ENCODE measurements around the gene ESPN.
"Not testable (repeated sequence)": the region's sequence is repeated elsewhere in the genome, so short reads cannot be mapped to it uniquely, and the experiment has no call there.

Gene ESPN

DNA sequence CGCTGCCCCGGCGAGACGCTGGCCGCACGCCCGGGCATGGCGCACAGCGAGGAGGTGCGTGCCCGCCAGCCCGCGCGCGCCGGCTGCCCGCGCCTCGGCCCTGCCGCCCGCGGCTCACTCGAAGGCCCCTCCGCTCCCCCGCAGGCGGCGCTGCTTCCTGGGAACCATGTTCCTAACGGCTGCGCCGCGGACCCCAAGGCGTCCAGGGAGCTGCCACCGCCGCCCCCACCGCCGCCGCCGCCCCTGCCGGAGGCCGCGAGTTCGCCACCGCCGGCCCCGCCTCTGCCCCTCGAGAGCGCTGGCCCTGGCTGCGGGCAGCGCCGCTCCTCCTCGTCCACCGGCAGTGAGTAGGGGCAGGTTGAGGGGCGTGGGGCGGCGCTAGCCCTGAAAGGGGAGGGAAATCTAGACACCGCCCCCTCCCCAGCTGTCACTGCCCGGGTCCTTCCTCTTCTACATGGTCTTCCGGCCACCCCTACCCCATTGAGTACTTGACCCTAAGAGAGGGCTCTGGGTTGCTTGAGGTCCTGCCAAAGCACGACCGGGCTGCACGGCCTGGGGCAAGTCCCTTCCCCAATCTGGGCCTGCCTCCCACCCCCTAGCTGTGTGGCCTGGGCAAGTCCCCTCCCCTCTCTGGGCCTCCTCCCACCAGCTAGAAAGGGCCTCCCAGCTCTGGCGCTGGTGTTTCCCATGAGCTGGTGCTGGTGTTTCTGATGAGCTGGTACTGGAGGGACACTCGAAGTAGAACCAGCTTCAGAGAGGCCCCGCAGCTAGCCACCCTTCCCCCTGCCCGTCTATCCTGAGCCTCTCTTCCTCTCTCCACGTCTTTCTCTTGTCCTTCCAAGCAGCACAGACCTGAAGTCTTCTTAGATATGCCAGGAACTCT lies 24.4 kb downstream of the ESPN start:
- DNase-seq, result no peak

DNA sequence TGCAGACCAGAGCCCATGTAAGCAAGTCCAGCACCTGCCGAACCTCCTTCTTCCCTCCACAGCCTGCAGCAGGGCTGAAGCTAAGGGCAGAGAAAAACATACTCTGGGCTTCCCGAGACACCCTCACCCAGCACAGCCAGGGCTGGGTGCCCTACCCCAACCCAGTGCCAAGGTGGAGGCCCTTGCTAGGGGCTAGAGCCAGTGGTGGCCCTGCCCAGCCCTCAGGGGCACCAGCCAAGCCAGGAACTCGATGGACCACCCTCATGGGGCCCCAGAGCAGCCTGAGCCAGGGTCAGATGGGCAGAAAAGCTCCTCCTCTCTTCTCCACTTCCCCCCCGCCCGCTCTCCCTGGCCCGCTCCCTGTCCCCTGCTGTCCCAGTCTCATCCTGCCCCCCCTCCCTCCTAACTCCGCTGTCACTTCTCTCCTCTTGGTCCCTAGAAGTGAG lies 25.5 kb downstream of the ESPN start:
- no peak for DNase-seq

DNA sequence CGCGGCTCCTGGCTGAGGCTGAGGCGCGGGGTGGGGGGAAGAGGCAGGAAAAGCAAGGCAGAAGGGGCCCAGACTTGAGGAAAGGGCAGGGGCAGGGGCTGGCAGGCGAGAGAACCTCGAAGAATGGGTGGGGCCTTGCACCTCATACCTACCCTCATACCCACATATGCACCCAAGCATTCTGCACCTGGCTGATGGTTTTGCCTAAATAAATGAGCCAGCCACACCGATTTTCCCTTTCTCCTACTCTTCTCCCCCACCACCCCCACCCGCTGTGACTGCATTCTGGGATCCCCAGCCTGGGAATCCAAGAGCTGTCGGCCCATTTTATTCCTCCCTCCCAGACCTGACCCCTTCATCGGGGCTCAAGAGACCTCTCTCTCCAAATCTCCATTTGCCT lies 25.9 kb downstream of the ESPN start:
- not testable (repeated sequence) for DNase-seq

GRCh38 chr1:6450943-6451373 lies 26.4 kb downstream of the ESPN start:
- no peak for DNase-seq

DNA sequence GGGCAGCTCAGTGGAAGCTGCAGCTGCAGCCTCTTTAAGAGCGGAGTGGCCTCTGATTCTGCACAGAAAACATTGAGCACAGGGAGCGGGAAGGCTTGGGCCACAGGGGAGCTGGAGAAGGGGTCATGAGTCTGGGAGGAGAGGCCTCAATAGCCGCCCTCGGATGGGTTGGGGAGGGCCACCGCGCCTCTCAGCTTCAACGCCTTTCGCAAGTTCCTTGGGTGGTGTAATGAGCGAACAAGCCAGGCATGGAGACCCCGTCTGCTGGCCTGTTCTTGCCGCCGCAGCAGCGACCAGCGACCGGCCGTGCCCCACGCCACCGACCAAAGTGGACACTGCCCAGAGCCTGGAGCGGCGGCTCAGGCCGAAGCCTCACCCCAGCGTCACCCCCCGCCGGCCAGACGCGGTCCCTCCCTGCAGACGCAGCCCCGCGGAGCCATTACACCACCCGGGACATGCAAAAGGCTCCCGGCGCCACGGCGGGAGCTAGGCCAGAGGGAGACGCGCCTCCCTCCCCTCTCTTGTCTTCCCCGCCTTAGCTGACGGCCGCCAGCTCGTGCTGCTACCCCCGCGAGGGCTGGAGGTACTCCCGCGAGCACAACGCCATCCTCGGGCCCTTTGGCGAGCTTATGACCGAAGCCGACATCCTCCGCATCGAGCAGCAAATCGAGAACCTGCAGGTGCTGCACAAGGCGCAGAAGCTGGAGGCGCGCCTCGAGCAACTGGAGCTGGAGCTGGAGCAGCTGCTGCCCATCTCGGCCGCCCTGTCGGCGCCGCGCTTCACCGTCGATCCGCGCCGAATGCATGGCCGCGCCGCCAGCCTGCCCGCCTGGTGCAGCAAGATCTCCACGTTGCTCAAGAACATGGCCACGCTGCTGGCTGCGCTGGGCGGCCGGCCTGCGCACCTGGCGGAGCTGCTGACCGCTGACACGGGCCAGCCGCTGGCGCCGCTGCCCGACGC lies 29.6 kb downstream of the ESPN start:
- DNase-seq, result not testable (repeated sequence)

DNA sequence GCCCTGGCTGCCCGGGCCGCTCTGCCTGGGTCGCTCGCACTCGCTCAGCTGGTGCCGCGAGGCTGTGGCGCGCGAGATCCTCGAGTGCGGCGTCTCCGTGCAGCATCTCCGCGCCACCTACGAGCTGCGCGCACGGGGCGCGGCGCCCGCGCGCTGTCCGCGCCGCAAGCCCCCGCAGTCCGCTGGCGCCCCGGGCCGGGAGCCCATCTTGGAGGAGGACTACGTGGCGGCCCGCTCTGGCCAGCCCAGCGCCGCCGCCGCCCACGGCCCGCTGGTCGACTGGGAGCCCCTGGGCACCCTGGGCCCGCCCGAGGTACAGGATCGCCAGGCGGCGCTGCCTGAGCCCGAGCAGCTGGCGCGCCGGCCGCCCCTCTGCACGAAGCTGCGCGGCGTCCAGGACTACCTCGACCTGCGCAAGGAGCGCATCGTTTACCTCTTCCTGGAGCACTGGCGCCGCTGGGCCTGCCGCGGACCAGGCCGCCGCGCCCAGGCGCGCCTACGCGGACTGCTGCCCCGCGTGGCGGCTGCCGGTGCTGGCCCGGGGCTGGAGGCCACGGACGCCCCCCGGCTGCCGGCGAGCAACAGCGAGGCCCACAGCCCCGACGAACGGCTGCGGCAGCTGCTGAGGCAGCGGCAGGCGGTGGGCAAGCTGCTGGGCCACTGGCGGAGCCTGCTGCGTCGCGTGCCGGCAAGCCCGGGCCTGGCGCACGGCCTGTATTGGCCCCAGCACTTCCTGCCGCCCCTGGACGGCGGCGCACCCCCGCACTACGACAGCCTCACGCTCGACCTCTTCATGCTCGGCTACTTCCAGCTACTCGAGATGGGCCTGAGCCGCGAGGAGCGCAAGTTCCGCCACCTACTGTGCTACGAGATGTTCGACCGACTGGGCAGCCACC lies 30.5 kb downstream of the ESPN start:
- no peak for DNase-seq

DNA sequence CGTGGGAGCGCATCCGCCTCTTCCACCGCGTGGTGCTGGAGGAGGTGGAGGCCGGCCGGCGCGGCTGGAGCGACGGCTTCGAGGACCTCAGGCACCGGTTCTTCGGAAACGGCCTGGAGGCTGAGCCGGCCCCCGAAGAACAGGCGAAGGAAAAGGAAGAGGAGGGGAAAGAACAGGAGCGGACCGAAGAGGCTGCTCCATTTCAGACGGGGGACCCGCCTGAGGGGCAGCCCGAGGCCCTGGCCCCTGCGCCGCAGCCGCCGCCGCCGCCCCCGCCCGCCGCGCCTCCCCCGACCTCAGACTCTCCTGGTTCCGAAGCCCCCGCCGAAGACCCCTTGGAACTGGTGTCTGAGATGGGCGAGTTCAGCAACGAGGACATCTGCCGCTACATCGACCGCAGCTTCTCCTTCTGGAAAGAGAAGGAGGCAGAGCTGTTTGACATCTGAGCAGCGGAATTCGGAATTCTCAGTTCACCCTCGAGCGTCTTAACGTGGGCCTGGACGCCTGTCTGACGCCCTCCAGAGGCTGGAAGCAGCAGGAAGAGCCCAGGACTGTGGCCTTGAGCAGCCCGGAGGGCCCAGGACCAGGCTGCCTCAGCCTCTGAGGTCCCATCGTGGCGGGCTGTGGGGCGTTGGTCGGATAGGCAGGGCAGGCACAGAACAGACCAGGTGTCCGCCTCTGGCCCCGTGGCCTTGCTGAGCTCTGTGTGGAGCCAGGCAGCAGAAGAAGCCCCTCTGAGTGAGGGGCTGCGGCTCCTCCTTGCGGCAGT lies 31.4 kb downstream of the ESPN start:
- DNase-seq, result not testable (repeated sequence)

DNA sequence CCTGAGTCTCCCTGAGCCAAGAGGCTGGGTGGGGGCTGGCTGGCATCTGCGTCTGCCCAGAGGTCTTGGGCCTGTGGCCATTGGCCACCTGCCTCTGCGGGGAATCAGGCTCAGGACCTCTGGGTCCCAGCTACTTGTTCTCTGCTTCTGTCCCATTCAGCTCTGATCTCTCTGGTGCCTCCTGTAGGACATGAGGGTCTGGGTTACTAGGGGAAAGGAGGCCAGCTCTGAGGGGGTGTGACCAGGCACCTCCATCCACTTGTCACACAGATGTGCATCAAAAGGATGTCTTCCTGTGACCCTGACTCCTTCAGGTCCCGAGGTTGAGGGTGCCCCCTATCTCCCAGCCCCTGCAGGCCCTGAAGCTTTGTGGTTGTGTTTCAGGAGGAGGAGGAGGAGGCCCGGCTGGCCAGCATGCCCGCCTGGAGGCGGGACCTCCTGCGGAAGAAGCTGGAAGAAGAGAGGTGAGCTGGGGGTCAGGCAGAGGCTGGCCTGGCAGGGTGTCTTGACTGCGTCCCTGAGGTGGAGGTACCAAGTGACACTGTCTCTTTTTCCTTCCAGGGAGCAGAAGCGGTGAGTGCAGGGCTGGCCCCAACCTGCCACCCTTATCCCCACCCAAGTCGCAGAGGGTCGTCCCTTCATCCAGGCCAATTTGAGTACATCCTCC lies 32.4 kb downstream of the ESPN start:
- no peak for DNase-seq

DNA sequence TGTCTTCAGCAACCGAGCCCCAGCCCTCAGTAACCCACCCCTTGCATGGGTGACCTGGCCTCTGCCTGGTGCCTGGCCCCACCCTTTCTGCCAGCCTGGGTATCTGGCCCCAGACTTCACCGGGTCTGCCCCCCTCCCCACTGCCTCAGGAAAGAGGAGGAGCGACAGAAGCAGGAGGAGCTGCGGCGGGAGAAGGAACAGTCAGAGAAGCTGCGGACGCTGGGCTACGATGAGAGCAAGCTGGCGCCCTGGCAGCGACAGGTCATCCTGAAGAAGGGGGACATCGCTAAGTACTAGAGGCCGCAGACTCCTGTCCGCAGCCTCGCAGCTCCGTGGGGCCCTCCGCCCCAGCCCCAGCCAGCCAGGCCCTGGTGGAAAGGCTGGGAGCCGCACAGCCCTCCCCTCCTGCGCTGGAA lies 35.3 kb downstream of the ESPN start:
- DNase-seq, result no peak

GRCh38 chr1:6460301-6461050 lies 35.9 kb downstream of the ESPN start:
- DNase-seq, result no peak

DNA sequence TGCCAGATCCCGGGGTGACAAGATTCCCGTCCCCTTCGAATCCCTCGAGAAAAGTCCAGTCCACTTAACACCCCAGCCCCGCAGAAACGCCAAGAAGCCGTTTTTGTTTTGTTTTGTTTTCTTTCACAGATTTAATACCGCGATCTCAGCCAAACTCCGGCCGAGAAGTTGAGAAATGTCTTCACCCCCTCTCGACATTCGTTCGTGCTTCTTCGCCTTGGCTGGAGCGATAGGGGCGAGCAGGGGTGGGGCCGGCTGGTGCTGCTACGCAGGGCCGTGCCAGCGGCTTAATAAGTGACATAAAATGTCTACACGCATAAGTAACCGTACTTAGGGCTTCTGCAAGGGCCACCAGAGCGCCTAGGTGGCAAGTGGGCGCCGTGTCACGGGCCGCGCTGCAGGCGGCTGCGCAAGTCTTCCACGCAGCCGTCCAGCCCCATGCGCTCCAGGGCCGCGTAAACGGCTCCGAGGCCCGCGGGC lies 36.5 kb downstream of the ESPN start:
- DNase-seq, result no peak

DNA sequence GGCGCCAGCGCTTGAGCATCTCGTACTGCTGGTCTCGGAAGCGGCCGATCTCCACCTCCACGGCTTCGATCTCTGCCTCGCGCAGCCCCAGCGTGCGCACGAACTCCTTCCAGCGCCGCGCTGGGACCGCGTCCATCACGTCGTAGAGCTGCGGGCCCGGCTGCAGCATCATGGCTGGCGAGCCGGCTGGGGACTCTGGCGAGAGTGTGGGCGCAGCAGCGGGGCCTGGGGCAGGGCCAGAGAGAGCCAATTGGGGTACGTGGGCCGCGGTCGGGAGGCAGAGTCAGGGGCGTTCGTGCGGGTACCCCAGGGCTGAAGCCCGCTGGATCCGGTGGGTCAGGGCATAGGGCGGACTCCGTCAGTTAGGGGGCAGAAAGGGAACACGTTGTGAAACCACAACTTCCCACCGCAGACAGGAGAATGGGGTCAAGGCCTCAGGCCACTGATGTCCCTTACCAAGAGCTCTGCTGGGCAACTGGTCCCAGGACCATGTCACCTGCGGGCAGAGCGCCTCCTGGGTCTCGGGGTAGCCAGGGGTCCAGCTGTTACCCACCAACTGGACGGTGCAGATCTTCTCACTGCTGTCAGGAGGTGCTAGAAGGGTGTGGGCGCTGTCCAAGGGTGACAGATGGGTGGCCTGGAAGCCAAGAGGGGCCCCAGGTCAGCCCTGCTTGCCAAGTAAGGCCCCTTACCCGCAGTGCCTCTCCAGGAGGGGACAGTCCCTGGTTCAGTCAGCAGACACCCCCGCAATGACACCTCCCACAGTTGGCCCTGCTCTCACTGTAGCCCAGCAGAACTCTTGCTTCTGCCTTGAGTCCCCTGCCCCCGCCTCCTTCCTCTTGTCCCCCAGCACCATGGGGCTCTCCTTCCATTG lies 37.2 kb downstream of the ESPN start:
- no peak for DNase-seq

GRCh38 chr1:6462412-6463119 lies 38.0 kb downstream of the ESPN start:
- DNase-seq, result no peak

DNA sequence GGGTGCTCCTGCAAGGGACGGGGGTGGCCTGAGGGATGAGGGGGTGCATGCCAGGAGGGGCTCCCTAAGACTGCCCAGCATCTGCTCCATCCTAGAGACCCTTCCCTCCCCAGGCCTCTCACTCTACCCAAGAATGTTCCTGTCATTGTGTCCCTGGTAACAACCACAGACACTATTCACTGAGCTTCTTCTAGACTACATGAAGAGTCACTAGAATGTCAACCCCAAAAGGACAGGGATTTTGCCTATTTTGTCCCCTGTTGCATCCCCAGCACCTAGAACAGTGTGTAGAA lies 38.5 kb downstream of the ESPN start:
- no peak for DNase-seq

DNA sequence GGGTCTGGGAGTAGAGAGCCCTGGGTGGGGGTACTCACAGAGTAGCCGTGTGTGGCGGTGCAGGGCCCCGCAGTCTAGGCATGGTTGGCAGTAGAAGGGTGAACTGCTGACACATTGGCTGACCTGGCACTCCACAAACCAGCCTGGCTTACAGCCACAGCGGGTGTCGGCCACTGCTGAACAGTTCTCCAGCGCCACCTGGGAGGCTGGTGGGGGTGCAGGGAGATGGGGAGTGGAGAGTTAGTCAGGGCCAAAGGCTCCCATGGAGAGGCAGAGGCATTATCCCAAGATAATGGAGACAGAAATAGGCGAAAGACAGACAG lies 39.9 kb downstream of the ESPN start:
- DNase-seq, result no peak

DNA sequence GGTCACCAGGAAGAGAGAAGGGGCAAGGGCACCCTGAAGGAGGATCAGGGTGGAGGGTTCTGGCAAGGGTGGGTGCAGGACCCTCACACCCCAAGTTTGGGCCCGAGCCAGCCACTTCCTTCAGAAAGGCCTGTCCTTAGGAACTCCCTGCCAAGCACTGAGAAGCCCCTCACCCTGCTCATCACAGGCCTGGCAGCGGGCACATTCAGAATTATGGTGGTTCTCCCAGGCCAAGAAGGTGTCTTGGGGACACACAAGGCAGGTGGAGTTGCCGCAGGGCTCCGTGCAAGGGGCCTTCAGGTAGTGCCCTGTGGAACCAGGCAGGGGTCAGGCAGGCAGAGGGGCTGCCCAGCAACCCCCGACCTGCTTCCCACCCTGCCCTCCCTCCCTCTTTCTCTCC lies 40.3 kb downstream of the ESPN start:
- no peak for DNase-seq

- no peak for DNase-seq
Measured at GRCh38 chr1:6465461-6466005, 41.0 kb downstream of the ESPN start.

- DNase-seq, result no peak
Measured at GRCh38 chr1:6466023-6466422, 41.4 kb downstream of the ESPN start, which contains the start of gene TNFRSF25. Gene TNFRSF25 (minus strand): TSS chr1:6466173. CDS start chr1:6466107, 66 bp downstream.
